Measurements from ENCODE around the gene BRPF3.

Gene BRPF3

DNA sequence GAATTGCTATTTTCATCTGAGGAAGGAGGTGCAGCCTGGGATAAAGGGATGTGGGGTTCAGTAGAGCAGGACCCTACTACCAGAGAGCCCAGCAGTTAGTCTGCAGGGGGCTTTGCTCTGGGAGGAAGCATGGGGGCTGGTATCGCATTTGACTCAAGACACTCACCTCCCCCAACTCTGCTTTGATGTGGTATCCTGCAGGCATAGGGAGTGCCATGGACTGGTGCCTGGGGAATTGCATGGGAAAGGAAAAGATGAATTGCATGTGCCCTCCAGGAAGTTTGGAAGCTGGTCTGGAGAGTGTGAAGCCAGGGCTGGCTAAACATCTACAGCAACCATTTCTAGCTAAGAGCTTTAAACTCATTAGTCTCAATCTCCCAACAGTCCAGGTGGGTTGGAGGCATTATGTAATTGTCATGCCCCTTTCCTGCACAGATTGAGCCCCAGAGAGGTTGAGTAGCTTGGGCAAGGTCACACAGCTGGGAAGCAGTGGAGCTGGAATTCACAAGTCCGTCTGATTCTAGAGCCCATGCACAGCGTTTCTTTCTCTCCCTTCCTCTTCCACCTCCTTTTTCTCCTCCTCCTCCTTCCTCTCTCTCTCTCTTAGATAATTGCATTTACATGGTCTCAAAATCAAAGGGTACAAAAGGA, 47.1 kb downstream of the BRPF3 start:
- in situ Hi-C loops (cut with HindIII; ENCODE audit: low sequenced_read_pairs), result no loop called here
- no peak overlapping the region for H3K4me3 ChIP-seq (ENCODE audit: low read depth, low read length)
- TF ChIP-seq, protein P1, sequence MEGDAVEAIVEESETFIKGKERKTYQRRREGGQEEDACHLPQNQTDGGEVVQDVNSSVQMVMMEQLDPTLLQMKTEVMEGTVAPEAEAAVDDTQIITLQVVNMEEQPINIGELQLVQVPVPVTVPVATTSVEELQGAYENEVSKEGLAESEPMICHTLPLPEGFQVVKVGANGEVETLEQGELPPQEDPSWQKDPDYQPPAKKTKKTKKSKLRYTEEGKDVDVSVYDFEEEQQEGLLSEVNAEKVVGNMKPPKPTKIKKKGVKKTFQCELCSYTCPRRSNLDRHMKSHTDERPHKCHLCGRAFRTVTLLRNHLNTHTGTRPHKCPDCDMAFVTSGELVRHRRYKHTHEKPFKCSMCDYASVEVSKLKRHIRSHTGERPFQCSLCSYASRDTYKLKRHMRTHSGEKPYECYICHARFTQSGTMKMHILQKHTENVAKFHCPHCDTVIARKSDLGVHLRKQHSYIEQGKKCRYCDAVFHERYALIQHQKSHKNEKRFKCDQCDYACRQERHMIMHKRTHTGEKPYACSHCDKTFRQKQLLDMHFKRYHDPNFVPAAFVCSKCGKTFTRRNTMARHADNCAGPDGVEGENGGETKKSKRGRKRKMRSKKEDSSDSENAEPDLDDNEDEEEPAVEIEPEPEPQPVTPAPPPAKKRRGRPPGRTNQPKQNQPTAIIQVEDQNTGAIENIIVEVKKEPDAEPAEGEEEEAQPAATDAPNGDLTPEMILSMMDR (IDR thresholded peaks at IDR 0.05; ENCODE audit: low read depth, low read length, missing control alignments), result no peak
- DNase-seq (ENCODE audit: low read depth), result no peak

DNA sequence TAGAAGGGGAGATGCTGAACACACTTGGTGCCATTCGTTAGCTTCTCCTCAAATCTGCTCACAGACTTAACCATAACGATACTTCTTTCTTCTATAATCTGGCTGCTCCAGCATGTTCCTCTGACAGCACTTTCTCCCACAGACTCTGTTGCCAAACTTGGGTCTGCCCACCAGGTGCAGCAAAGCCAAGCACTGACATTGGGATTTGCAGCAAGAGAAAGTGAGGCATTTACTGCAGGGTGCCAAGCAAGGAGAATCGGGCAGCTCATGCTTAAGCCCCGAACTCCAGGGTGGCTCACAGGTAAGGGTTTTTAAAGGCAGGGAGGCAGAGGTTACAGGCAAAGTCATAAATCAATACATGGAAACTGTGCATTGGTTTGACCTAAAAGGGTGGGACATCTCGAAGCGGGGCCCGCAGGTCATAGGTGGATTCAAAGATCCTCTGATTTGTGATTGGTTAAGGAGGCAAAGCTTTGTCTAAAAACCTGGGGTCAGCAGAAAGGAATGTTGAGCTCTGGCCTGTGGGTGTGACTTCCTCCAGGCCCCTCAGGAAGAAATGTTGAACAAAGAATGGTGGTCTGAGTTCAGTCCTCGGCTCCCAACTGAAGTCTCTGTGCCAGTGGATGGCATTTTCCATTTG, 48.2 kb downstream of the BRPF3 start:
- no peak overlapping the region for H3K4me3 ChIP-seq (ENCODE audit: low read depth, low read length)
- TF ChIP-seq, protein P1 (IDR thresholded peaks at IDR 0.05; ENCODE audit: low read depth, low read length, missing control alignments), result no peak
- DNase-seq (ENCODE audit: low read depth), result no peak
- in situ Hi-C loops (cut with HindIII; ENCODE audit: low sequenced_read_pairs), result no loop called here

DNA sequence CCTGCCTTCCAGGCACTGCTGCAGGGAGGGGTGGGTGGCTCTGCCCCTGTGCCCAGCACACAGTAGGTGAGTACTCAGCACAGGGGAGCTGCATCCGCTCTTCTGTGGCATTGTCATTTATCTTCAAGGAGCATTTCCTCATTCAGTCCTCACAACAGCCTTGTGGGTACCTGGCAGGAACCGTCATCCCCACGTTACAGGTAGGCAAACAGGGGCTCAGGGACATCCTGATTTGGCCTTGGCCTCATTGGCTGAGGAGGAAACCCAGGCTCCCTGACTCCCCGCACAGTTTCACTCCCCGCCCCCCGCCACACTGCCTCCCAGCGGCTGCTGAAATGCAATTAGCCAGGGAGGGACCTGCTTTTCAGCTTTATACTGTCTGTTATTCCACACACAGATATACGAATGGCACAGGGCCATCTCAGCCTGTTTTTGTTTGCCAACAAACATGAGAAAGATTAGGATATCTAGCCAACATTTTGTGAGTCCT, 49.1 kb downstream of the BRPF3 start:
- DNase-seq (ENCODE audit: low read depth), result no peak
- TF ChIP-seq, protein P1 (IDR thresholded peaks at IDR 0.05; ENCODE audit: low read depth, low read length, missing control alignments), result no peak
- no peak overlapping the region for H3K4me3 ChIP-seq (ENCODE audit: low read depth, low read length)
- in situ Hi-C loops (cut with HindIII; ENCODE audit: low sequenced_read_pairs), result no loop called here

DNA sequence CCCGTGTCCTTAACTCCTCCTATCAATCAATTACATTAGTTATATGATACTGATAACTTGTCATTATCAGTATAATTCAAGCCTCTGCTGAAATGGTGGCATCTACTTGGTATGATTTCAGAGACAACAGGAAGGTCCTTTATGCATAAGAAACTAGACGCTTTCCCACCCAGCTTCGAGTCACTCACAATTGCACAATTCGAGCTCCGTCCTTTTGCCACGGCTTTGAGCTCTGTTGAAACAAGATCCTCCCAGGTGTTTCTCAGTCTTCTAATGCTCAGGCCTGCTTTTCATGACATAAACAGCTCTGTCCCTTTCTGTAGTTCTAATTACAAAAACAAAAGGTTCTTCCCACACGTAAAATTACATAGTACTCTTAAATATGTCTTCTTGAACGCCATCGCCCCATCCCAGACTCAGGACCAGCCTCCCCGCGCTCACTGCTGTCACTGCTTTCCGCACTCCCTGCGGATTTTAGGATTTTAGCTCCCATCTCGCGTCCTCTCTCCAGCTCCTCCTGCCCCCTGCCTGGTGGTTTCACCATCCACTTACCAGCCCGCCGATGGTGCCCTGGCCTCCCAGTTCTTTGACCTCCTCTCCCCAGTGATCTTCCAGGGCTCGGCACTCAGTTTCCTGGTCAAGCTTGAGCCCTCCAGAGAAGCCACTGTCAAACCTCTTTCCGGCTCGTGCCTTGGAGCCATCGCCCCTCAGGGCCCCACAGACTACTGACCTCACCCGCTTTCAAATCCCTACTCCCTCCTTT, 50.1 kb downstream of the BRPF3 start:
- DNase-seq (ENCODE audit: low read depth), result no peak
- no peak overlapping the region for H3K4me3 ChIP-seq (ENCODE audit: low read depth, low read length)
- TF ChIP-seq, protein P1 (IDR thresholded peaks at IDR 0.05; ENCODE audit: low read depth, low read length, missing control alignments), result no peak
- in situ Hi-C loops (cut with HindIII; ENCODE audit: low sequenced_read_pairs), result no loop called here

- H3K4me3 ChIP-seq (ENCODE audit: low read depth, low read length), result no peak overlapping the region
- TF ChIP-seq, protein P1 (IDR thresholded peaks at IDR 0.05; ENCODE audit: low read depth, low read length, missing control alignments), result no peak
- in situ Hi-C loops (cut with HindIII; ENCODE audit: low sequenced_read_pairs), result no loop called here
- no peak for DNase-seq (ENCODE audit: low read depth)
Measured at GRCh38 chr6:36247693-36248092, 51.1 kb downstream of the BRPF3 start.

DNA sequence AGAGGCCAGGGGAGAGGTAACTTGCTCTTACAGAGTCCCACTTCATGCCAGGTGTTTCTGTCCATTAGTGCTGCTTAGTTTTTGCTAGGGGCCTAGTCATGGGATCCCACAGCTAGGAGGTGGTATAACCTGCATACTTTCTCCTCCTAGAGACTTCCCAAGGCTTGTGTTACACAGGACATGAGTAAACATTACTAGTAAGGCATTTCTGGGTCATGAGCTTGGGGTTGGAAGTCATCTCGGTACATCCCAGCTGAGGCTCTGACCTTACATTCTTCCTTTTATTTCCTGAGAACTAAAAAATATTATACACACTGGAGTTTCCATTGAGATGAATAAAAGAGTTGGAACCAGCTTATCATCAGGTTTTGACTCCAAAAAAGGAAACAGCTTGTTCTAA, 52.4 kb downstream of the BRPF3 start:
- no peak overlapping the region for H3K4me3 ChIP-seq (ENCODE audit: low read depth, low read length)
- DNase-seq (ENCODE audit: low read depth), result no peak
- in situ Hi-C loops (cut with HindIII; ENCODE audit: low sequenced_read_pairs), result no loop called here
- TF ChIP-seq, protein P1 (IDR thresholded peaks at IDR 0.05; ENCODE audit: low read depth, low read length, missing control alignments), result no peak
